Spleen (tissue), 11 donors: ENCODE measurements around the gene TRIM74. TPM values are rescaled to one million over a fixed set of nuclear protein-coding genes. Genes with fewer than 3 reads are reported as not detected.
"Not testable (repeated sequence)": the region's sequence is repeated elsewhere in the genome, so short reads cannot be mapped to it uniquely, and the experiment has no call there.

ENCODE experiments used
- DNase-seq: peaks from one replicate; pipeline ENCODE4 v3.0.0-alpha.2; 2020
- H3K27ac ChIP-seq, 8 donors: fragments of 200-600 bp; sonication (generic) in 7 of 8; 1 replicate in 4 of 8; 2 replicates in 4 of 8; pipeline versions ENCODE4 v1.5.0 to v1.8.0; 2016 to 2021; ENCODE audit warnings: inconsistent platforms in 4 of 8, mild to moderate bottlenecking in 4 of 8, moderate library complexity in 1 of 8
- H3K27me3 ChIP-seq, 7 donors: fragments of 200-600 bp; sonication (generic) in 6 of 7; replicated peaks in 1 of 7; 1 replicate in 4 of 7; 2 replicates in 3 of 7; pipeline versions ENCODE4 v1.5.0 to v1.8.0; 2016 to 2021; ENCODE audit warnings: inconsistent platforms in 3 of 7, mild to moderate bottlenecking in 1 of 7
- H3K36me3 ChIP-seq, 6 donors: fragments of 200-600 bp; sonication (generic) in 5 of 6; 1 replicate in 4 of 6; 2 replicates in 2 of 6; pipeline versions ENCODE4 v1.5.0 to v1.8.0; 2016 to 2021; ENCODE audit warnings: inconsistent platforms in 2 of 6
- H3K4me1 ChIP-seq, 6 donors: fragments of 200-600 bp; sonication (generic) in 5 of 6; 1 replicate in 3 of 6; 2 replicates in 3 of 6; pipeline versions ENCODE4 v1.5.0 to v1.8.0; 2016 to 2021; ENCODE audit warnings: inconsistent platforms in 3 of 6
- H3K4me3 ChIP-seq, 8 donors: fragments of 200-600 bp; sonication (generic) in 7 of 8; 1 replicate in 4 of 8; 2 replicates in 4 of 8; pipeline versions ENCODE4 v1.5.0 to v1.8.0; 2016 to 2021; ENCODE audit warnings: inconsistent platforms in 4 of 8, mild to moderate bottlenecking in 4 of 8, moderate library complexity in 2 of 8
- H3K9me3 ChIP-seq, 8 donors: fragments of 200-600 bp; sonication (generic) in 7 of 8; 1 replicate in 4 of 8; 2 replicates in 4 of 8; pipeline versions ENCODE4 v1.5.0 to v1.8.0; 2016 to 2021; ENCODE audit warnings: inconsistent platforms in 4 of 8
- CTCF ChIP-seq, 11 experiments: fragments of 200-600 bp in 7 of 11; fragments of 450-650 bp in 4 of 11; sonication (generic) in 4 of 11; IDR thresholded peaks in 8 of 11; conservative IDR thresholded peaks in 3 of 11; 1 replicate in 7 of 11; 2 replicates in 4 of 11; pipeline versions ENCODE4 v1.4.0 to v1.8.0; 2016 to 2021; ENCODE audit warnings: antibody characterized with exemption in 11 of 11, inconsistent platforms in 4 of 11, mild to moderate bottlenecking in 1 of 11
- POLR2A ChIP-seq, 3 donors: fragments of 450-650 bp; IDR thresholded peaks; one replicate each; pipeline ENCODE4 v1.5.1; 2017; ENCODE audit warnings: antibody characterized with exemption in 3 of 3, mild to moderate bottlenecking in 1 of 3
- POLR2AphosphoS5 ChIP-seq, 3 donors: sonication (generic); formaldehyde crosslinking; IDR thresholded peaks; one replicate each; pipeline ENCODE4 v1.5.1; 2017; ENCODE audit warnings: antibody characterized with exemption in 3 of 3
- WGBS, 5 donors: extraction: QIAGEN DNeasy Blood & Tissue Kit in 3 of 5; methylation state at CpG; one replicate each; pipeline versions ENCODE4 v1.1.5 to v1.1.7; 2013 to 2018; 5-methylcytosine and 5-hydroxymethylcytosine counted together
- intact Hi-C: fragments of 100-400 bp; cut with DNase I; formaldehyde crosslinking; loops from one replicate; pipeline ENCODE4 v1.15.0; 2023; ENCODE audit warnings: low total_unique reads
- polyA plus RNA-seq, 3 donors: library from polyadenylated mRNA; stranded (reverse); fragments of 200-250 nt; gene quantifications; one replicate each; pipeline ENCODE4 v1.2.1, GENCODE V29; 2013
- small RNA-seq, 4 donors: library from RNA; depleted of rRNA; stranded (forward); fragments of <200 nt; gene quantifications; one replicate each; pipeline ENCODE3, GENCODE V24; 2016
- total RNA-seq, 7 donors: library from RNA; depleted of rRNA in 3 of 7; stranded (reverse); fragments of >200 nt in 3 of 7; fragmentation: NEBNext Ultra II Directional in 4 of 7; extraction: Animal tissue kit (Norgen Biotek cat#: 25700) in 4 of 7; gene quantifications; one replicate each; pipeline versions ENCODE4 v1.1.0 to v1.2.1, GENCODE V29; 2016 to 2021
- donor health status: healthy with polysubstance abuse.
- donor health status: DM: no; HTN: no; CAD: no; lungs with moderate emphysema.
- donor health status: DM: no; HTN: no; CAD: no.
- donor health status: Bipolar disorder and iron deficiency.
- donor health status: healthy.
- donor health status: DM: no; HTN: no; CAD: no.
- donor health status: DM: yes; HTN: yes; CAD: no.

TRIM74 gene
- total and polyA plus RNA-seq, 10 donors: 0.23 to 1.9 (median 1.2) TPM; not detected in 3

- peaks cover 0 to 58% (median 4%) of the 10 kb centered on the region in 6 donors for H3K36me3 ChIP-seq
- TF ChIP-seq POLR2A (IDR thresholded peaks at IDR 0.05): no peak
- TF ChIP-seq CTCF (IDR thresholded peaks at IDR 0.05 in 8 of 11, conservative IDR thresholded peaks at IDR 0.05 in 3 of 11): no peak
- no peak for TF ChIP-seq POLR2AphosphoS5 (IDR thresholded peaks at IDR 0.05)
- no peak overlapping the region for H3K4me3 ChIP-seq
- H3K27ac ChIP-seq: no peak overlapping the region
- no peak for DNase-seq
- no peaks in the 10 kb centered on the region for H3K27me3 ChIP-seq
- 92 to 99% (median 94%) methylated on average over 4 of the region's 4 CpGs for whole genome bisulfite sequencing, 5 donors
- peaks cover 6 to 31% (median 13%) of the 10 kb centered on the region in 6 donors for H3K4me1 ChIP-seq
- intact Hi-C loops: no loop called here
- H3K9me3 ChIP-seq: no peaks in the 10 kb centered on the region
These were observed 50.0 kb downstream of the TRIM74 start for GRCh38 chr7:72919256-72919775.

DNA sequence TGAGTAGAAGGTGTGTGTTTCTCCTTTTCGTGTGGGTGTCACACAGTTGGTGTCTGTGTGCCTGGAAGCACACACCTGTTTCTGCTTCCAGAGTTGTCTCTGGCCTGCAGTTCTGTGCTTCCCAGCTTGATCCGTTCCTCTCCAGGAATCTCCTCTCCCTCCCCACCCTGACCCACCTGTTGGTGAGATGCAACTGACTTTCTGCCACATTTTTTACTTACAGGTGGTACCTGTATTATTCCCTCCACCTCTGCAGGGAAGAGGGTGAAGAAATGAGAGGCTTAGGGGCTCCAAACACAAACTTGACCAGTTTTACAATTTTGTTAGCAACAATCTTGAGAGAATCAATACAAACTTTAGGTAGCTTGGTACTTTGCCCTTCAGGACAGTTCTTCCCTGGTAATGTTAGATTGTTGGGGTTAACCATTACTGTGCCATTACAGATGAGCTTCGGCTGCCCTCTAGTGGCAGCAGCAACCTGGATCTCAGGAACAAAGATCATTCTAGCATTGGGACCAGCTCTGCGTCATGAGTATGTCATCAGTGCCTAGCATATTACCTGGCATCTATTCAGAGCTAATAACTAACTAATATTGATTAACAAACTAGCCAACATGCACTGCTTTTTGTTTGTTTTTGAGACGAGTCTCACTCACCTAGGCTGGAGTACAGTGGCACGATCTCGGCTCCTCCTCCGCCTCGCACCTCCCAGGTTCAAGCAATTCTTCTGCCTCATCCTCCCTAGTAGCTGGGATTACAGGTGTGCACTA lies 54.3 kb downstream of the TRIM74 start:
- peaks cover 0 to 71% (median 19%) of the 10 kb centered on the region in 6 donors for H3K36me3 ChIP-seq
- TF ChIP-seq POLR2AphosphoS5 (IDR thresholded peaks at IDR 0.05) (peak in 1 of 3 donors; percentile 6), CTCF (IDR thresholded peaks at IDR 0.05 in 8 of 11, conservative IDR thresholded peaks at IDR 0.05 in 3 of 11) (peak; percentile 37 to 68 (median 59))
- intact Hi-C loops, H3K27me3 ChIP-seq, H3K9me3 ChIP-seq, DNase-seq, H3K4me3 ChIP-seq: not testable (repeated sequence)
- 65 to 73% (median 71%) methylated on average over 9 of the region's 9 CpGs for WGBS, 5 donors
- H3K27ac ChIP-seq: peak overlapping the region in 1 of 8 donors; percentile 3
- H3K4me1 ChIP-seq: peaks cover 0 to 28% (median 7%) of the 10 kb centered on the region in 6 donors

DNA sequence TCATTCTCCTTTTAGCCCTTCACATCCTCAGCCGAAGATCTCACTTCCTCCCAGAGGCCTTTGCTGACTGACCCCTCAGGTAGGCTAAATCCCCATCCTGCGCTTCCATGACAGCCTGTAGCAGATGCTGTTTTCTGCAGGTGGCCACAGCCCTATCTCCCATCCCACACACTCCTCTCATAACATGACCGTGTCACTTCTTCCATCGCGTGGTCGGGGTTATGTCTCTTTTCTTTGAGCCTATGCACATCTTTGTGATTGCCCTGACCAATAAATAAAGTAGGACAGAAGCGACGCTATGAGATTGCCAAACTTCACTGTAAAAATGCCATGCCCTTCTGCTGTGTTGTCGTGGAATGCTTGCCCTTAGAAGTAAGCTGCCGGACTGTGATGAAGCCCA lies 55.5 kb downstream of the TRIM74 start:
- H3K27ac ChIP-seq, H3K4me3 ChIP-seq, H3K9me3 ChIP-seq, H3K27me3 ChIP-seq, intact Hi-C loops, DNase-seq: not testable (repeated sequence)
- Histone ChIP-seq H3K36me3 (peaks cover 0 to 74% (median 19%) of the 10 kb centered on the region in 6 donors), H3K4me1 (peaks cover 0 to 23% (median 7%) of the 10 kb centered on the region in 6 donors)
- WGBS, 5 donors: 79 to 88% (median 82%) methylated on average over 10 of the region's 10 CpGs

DNA sequence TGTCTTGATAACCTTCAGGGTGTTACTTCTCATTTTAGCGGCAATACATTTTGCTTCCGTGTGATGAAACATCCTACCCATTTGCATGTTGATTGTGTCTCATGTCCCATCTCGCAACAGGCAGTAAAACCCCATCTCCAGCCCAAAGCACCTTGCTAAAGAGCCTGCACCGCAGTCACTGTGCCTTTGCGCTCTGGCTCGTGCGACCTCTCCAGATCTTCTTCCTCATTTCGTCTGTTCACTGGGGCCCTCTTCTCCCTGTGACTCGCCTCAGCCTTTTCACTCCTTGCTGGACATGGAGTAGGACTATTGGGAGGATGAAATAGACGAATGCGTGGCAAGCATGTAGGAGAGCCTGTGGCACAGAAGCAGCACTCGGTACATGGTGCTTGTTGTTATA lies 57.9 kb downstream of the TRIM74 start:
- H3K4me3 ChIP-seq, H3K9me3 ChIP-seq, DNase-seq, intact Hi-C loops, H3K27me3 ChIP-seq: not testable (repeated sequence)
- Histone ChIP-seq H3K27ac (peak overlapping the region in 3 of 8 donors; percentile 57 to 74 (median 70)), H3K4me1 (peaks cover 0 to 20% (median 7%) of the 10 kb centered on the region in 6 donors), H3K36me3 (peaks cover 0 to 78% (median 22%) of the 10 kb centered on the region in 6 donors)
- WGBS, 5 donors: 49 to 95% (median 73%) methylated on average over 9 to 10 of the region's 12 CpGs

Small RNA genes lying within 50 kb of the gene (small RNA-seq; reads per million reads assigned to genes)
- 0 reads per million in 4 donors for gene RF00019

Other genes with a start within 250 kb of the TRIM74 start
- 1 to 10 TPM; 3.5 to 8.3 (median 4.4) TPM for gene TYW1B, start 141.3 kb downstream of the TRIM74 start, total RNA-seq
- gene TYW1B, start 141.3 kb downstream of the TRIM74 start, polyA plus RNA-seq: 1 to 10 TPM; 1.2 to 2.0 (median 1.5) TPM
- 10 to 100 TPM; 32.5 to 47.4 (median 40.1) TPM for gene POM121, start 44.4 kb downstream of the TRIM74 start, total RNA-seq
- gene POM121, start 44.4 kb downstream of the TRIM74 start, polyA plus RNA-seq: 10 to 100 TPM in 2 of 3 donors, 1 to 10 TPM in 1; 8.6 to 16.5 (median 10.2) TPM
- not detected for gene SPDYE8, start 60.3 kb upstream of the TRIM74 start, total RNA-seq
- gene SPDYE8, start 60.3 kb upstream of the TRIM74 start, polyA plus RNA-seq: not detected
- not detected for gene SPDYE11, start 88.4 kb upstream of the TRIM74 start, total RNA-seq
- gene SPDYE11, start 88.4 kb upstream of the TRIM74 start, polyA plus RNA-seq: not detected
- gene SPDYE9, start 116.6 kb upstream of the TRIM74 start, total RNA-seq: not detected
- not detected for gene SPDYE9, start 116.6 kb upstream of the TRIM74 start, polyA plus RNA-seq